GM06990 (cell line): ENCODE measurements around the gene CCDC73.

Experiments used
- DNase-seq: peaks from one replicate; pipeline ENCODE4 v3.0.0-alpha.2; 2011; ENCODE audit not compliant: insufficient read length; ENCODE audit errors: extremely low read depth
- H3K27me3 ChIP-seq: replicated peaks from 2 replicates; pipeline ENCODE4 v1.6.0; 2011; ENCODE audit warnings: low read length; ENCODE audit not compliant: control insufficient read depth, insufficient read depth
- H3K36me3 ChIP-seq: 2 replicates; pipeline ENCODE4 v1.5.1; 2011; ENCODE audit warnings: low read length; ENCODE audit not compliant: control insufficient read depth, insufficient read depth
- H3K4me3 ChIP-seq: replicated peaks from 2 replicates; pipeline ENCODE4 v1.5.1; 2011; ENCODE audit warnings: low read depth, mild to moderate bottlenecking, control low read depth, low read length
- TF ChIP-seq, protein P1 (sequence below): IDR thresholded peaks from 2 replicates; pipeline ENCODE4 v1.5.1; 2011; ENCODE audit warnings: low read length, control low read depth, mild to moderate bottlenecking, inconsistent platforms; ENCODE audit not compliant: insufficient read depth, poor library complexity, severe bottlenecking

CCDC73 gene

DNA sequence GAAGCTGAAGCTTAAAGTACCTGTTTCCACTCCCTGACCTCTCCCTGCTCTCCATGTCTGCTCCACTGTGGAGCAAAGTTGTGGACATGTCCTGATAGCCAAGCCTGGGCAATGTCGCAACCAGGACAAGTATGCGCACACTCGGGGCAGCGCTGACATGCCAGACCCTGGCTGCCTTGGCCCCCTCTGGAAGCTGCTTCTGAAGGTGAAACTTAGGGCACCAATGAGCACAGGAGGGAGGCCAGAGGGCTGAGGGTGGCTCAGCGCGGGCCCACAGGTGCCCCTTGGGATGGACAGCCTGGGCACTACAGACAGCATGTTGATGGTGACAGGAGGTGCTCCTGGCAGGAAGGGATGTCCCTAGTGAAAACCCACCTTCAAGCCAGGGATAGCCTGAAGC lies 90.2 kb downstream of the CCDC73 start:
- TF ChIP-seq, protein P1, sequence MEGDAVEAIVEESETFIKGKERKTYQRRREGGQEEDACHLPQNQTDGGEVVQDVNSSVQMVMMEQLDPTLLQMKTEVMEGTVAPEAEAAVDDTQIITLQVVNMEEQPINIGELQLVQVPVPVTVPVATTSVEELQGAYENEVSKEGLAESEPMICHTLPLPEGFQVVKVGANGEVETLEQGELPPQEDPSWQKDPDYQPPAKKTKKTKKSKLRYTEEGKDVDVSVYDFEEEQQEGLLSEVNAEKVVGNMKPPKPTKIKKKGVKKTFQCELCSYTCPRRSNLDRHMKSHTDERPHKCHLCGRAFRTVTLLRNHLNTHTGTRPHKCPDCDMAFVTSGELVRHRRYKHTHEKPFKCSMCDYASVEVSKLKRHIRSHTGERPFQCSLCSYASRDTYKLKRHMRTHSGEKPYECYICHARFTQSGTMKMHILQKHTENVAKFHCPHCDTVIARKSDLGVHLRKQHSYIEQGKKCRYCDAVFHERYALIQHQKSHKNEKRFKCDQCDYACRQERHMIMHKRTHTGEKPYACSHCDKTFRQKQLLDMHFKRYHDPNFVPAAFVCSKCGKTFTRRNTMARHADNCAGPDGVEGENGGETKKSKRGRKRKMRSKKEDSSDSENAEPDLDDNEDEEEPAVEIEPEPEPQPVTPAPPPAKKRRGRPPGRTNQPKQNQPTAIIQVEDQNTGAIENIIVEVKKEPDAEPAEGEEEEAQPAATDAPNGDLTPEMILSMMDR, result no peak

DNA sequence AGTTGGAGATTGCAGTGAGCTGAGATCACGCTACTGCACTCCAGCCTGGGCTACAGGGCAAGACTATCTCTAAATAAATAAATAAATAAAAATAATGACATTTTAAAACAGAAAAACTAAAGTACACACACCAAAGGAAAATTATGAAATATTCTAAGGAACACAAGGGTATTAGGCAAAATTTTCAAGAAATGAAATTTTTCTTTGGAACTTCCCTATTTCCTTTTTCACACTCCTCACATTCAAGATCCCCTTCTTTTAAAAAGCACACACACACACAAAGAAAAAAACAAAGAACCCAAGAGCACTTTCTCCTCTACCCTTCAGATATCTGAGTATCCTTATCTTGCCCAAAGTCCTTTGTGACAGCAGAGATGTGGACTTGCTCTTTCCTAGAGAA lies 92.8 kb downstream of the CCDC73 start:
- Histone ChIP-seq H3K4me3 (no peak overlapping the region), H3K27me3 (no peaks in the 10 kb centered on the region), H3K36me3 (no peaks in the 10 kb centered on the region)
- no peak for DNase-seq
- TF ChIP-seq, protein P1, result no peak

More for the DNA sequence above, 90.2 kb downstream of the CCDC73 start:
- Histone ChIP-seq H3K36me3 (no peaks in the 10 kb centered on the region), H3K27me3 (no peaks in the 10 kb centered on the region), H3K4me3 (no peak overlapping the region)
- no peak for DNase-seq

DNA sequence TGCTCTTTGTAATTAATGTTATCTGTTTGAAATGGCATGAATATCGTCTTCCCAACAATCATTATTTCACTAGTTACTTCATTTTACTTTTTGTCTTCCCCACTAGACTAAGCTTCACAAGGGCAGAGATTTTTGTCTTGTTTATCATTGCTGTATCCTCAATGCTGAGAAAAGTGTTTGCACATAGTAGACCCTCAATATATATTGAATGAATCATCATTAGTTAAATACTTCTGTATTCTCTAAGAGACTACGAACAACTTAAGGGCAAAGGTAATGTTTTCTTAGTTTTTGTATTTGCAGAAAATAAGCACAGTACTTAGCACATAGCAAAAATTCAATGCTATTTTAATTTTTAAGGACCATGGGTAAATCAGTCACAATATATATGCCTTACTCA lies 95.9 kb downstream of the CCDC73 start:
- Histone ChIP-seq H3K4me3 (no peak overlapping the region), H3K27me3 (no peaks in the 10 kb centered on the region)
- DNase-seq, result no peak

DNA sequence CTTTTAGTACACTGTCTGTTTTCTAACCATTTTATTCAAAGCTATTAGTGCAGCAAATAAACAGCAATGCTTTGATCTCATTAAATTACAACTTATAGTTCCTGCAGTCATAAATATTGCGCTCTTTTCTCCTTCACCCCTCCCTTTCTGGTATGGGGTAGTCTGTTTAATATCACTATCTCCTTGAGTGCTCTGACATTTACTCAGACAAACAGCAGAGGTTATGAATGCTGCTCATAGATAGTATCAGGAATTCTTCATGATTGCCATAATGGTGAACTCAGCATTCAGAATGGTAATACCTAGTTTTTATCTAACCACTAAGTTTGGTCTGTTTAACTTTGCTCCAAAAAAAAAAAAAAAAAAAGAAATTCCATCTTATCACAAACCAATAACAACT lies 123.4 kb downstream of the CCDC73 start:
- DNase-seq, result no peak
- H3K27me3 ChIP-seq, result no peaks in the 10 kb centered on the region
- H3K36me3 ChIP-seq, result no peaks in the 10 kb centered on the region
- no peak overlapping the region for H3K4me3 ChIP-seq
- TF ChIP-seq, protein P1, result no peak

More for the DNA sequence above, 95.9 kb downstream of the CCDC73 start:
- H3K36me3 ChIP-seq, result no peaks in the 10 kb centered on the region
- TF ChIP-seq, protein P1, result no peak

DNA sequence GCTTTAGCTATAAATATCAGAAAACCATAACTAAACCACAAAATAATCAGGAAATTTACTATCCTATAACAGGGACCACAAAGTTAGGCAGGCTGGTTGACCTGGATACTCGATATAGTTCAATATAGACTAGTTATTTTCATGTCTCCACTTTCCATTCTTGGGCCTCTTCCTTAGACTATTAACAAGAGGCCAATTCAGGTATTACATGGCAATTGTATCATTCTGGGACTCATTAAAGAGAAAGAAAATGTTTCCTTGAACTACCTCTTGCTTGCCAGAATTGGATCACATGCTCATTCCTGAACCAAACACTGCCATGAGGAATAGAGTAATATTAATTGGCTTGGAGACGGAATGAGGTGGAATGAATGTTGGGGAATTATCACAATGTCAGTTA lies 134.8 kb downstream of the CCDC73 start:
- DNase-seq, result no peak
- no peaks in the 10 kb centered on the region for H3K36me3 ChIP-seq
- H3K27me3 ChIP-seq, result no peaks in the 10 kb centered on the region
- no peak overlapping the region for H3K4me3 ChIP-seq
- TF ChIP-seq, protein P1, result no peak
